Right lobe of liver (tissue), 6 donors: ENCODE measurements around the gene SYNE4. TPM values are rescaled to one million over a fixed set of nuclear protein-coding genes. Genes with fewer than 3 reads are reported as not detected.

Source experiments
- ATAC-seq, 4 donors: fragments of 200-7000 bp; cut with Tn5 transposase; one replicate each; pipeline ENCODE4 v1.9.1; 2020; ENCODE audit warnings: mild to moderate bottlenecking in 4 of 4, moderate library complexity in 4 of 4
- DNase-seq, 3 donors: peaks; one replicate each; pipeline ENCODE4 v3.0.0-alpha.2; 2020
- H3K27ac ChIP-seq, 3 donors: fragments of 200-600 bp; one replicate each; pipeline ENCODE4 v1.8.0; 2022
- H3K27me3 ChIP-seq, 2 donors: fragments of 200-600 bp; one replicate each; pipeline ENCODE4 v1.8.0; 2022
- H3K36me3 ChIP-seq, 4 donors: fragments of 200-600 bp; sonication (generic) in 1 of 4; one replicate each; pipeline versions ENCODE4 v1.5.1 to v1.8.0; 2017 to 2022; ENCODE audit warnings: control low read depth in 1 of 4
- H3K4me1 ChIP-seq, 4 donors: fragments of 200-600 bp; sonication (generic) in 1 of 4; one replicate each; pipeline versions ENCODE4 v1.5.1 to v1.8.0; 2017 to 2022; ENCODE audit warnings: control low read depth in 1 of 4
- H3K4me3 ChIP-seq, 3 donors: fragments of 200-600 bp; one replicate each; pipeline ENCODE4 v1.8.0; 2022
- H3K9me3 ChIP-seq, 4 donors: fragments of 200-600 bp; sonication (generic) in 1 of 4; one replicate each; pipeline versions ENCODE4 v1.5.1 to v1.8.0; 2017 to 2022; ENCODE audit warnings: control low read depth in 1 of 4
- POLR2A ChIP-seq: fragments of 450-650 bp; IDR thresholded peaks from one replicate; pipeline ENCODE4 v1.6.1; 2017; ENCODE audit warnings: antibody characterized with exemption, mild to moderate bottlenecking
- WGBS: methylation state at CpG from one replicate; pipeline ENCODE4 v1.1.6; 2018; ENCODE audit warnings: low coverage, low lambda C conversion rate; ENCODE audit not compliant: insufficient coverage; ENCODE audit errors: missing lambda C conversion rate; 5-methylcytosine and 5-hydroxymethylcytosine counted together
- intact Hi-C, 2 donors: fragments of 100-400 bp; cut with DNase I; formaldehyde crosslinking; loops; one replicate each; pipeline versions ENCODE4 v1.11.2 to v1.14.1; 2022
- total RNA-seq, 6 experiments: library from RNA; depleted of rRNA in 2 of 6; stranded (reverse); fragments of >200 nt in 2 of 6; fragmentation: NEBNext Ultra II Directional in 3 of 6; extraction: Animal tissue kit (Norgen Biotek cat#: 25700) in 3 of 6; gene quantifications; one replicate each; pipeline versions ENCODE4 v1.1.0 to v1.2.4, GENCODE V29; 2016 to 2023
- TF ChIP-seq, protein P1 (sequence below), 4 donors: fragments of 200-600 bp in 3 of 4; fragments of 450-650 bp in 1 of 4; IDR thresholded peaks; one replicate each; pipeline versions ENCODE4 v1.5.1 to v1.8.0; 2016 to 2022; ENCODE audit warnings: antibody characterized with exemption in 4 of 4, mild to moderate bottlenecking in 2 of 4
- donor health status: DM: no; HTN: yes; CAD: no.
- donor health status: DM: no; HTN: no; CAD: no.
- donor health status: DM: no; HTN: no; CAD: no.
- donor health status: DM: no; HTN: yes; CAD: no.
- donor health status: DM: no; HTN: yes; CAD: no.

SYNE4 gene
- total RNA-seq, 6 experiments from 2014 or later = 3.9 to 7.5 (median 7.0) TPM

DNA sequence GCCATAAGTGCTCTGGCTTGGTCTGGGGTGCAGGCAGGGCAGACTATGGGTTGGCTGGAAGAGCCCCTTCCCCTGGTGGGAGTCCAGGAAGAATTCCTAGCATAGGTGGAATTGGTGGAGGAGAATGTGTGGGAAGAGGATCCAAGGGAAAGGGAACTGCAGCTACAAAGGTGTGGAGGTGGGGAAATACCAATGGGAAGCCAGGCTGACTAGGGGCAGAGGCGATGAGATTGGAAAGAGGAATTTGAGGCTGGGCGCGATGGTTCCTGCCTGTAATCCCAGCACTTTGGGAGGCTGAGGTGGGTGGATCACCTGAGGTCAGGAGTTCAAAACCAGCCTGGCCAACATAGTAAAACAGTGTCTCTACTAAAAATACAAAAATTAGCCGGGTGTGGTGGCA is 18.5 kb downstream of the SYNE4 start:
- Histone ChIP-seq H3K4me3 (no peak overlapping the region), H3K4me1 (peaks cover 0 to 5% (median 0%) of the 10 kb centered on the region in 4 donors), H3K27me3 (peaks cover 0 to 5% of the 10 kb centered on the region in 2 donors), H3K36me3 (no peaks in the 10 kb centered on the region), H3K9me3 (no peaks in the 10 kb centered on the region), H3K27ac (no peak overlapping the region)
- 67% methylated on average over 4 of the region's 4 CpGs for WGBS
- intact Hi-C loops = no loop called here
- DNase-seq (no peak), ATAC-seq (no peak)
- no peak for TF ChIP-seq POLR2A
- TF ChIP-seq, protein P1, sequence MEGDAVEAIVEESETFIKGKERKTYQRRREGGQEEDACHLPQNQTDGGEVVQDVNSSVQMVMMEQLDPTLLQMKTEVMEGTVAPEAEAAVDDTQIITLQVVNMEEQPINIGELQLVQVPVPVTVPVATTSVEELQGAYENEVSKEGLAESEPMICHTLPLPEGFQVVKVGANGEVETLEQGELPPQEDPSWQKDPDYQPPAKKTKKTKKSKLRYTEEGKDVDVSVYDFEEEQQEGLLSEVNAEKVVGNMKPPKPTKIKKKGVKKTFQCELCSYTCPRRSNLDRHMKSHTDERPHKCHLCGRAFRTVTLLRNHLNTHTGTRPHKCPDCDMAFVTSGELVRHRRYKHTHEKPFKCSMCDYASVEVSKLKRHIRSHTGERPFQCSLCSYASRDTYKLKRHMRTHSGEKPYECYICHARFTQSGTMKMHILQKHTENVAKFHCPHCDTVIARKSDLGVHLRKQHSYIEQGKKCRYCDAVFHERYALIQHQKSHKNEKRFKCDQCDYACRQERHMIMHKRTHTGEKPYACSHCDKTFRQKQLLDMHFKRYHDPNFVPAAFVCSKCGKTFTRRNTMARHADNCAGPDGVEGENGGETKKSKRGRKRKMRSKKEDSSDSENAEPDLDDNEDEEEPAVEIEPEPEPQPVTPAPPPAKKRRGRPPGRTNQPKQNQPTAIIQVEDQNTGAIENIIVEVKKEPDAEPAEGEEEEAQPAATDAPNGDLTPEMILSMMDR (IDR thresholded peaks at IDR 0.05) = no peak

DNA sequence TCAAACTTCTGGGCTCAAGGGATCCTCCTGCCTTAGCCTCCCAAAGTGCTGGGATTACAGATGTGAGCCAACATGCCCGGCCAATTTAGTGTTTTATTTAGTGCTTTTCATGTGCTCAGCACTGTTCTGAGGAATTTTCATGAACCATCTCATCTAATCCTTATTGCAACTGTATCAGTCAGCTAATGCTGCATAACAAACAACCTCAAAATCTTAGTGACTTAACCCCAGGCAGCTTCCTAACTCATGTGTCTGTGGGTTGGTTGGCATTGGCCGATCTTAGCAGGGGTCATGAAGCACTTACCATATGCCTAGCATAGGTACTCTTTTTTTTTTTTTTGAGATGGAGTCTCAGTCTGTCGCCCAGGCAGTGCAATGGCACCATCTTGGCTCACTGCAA is 19.8 kb downstream of the SYNE4 start:
- ATAC-seq (no peak), DNase-seq (no peak)
- H3K36me3 ChIP-seq = no peaks in the 10 kb centered on the region
- TF ChIP-seq POLR2A = no peak
- TF ChIP-seq, protein P1 (IDR thresholded peaks at IDR 0.05) = no peak
- H3K27ac ChIP-seq = no peak overlapping the region
- H3K27me3 ChIP-seq = peaks cover 0 to 5% of the 10 kb centered on the region in 2 donors
- H3K4me3 ChIP-seq = no peak overlapping the region
- intact Hi-C loops = no loop called here
- no peaks in the 10 kb centered on the region for H3K9me3 ChIP-seq
- H3K4me1 ChIP-seq = no peaks in the 10 kb centered on the region
- WGBS = 70% methylated on average over 3 of the region's 3 CpGs

DNA sequence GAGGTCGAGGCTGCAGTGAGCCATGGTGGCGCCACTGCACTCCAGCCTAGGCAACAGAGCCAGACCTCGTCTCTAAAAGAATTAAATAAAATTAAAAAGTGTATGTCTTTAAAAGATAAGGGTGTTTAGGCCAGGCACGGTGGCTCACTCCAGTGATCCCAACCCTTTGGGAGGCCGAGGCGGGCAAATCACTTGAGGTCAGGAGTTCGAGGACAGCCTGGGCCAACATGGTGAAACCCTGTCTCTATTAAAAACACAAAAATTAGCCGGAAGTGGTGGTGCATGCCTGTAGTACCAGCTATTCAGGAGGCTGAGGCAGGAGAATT is 21.1 kb downstream of the SYNE4 start:
- Histone ChIP-seq H3K27ac (no peak overlapping the region), H3K36me3 (no peaks in the 10 kb centered on the region), H3K9me3 (no peaks in the 10 kb centered on the region), H3K4me3 (no peak overlapping the region), H3K27me3 (peaks cover 0 to 5% of the 10 kb centered on the region in 2 donors), H3K4me1 (no peaks in the 10 kb centered on the region)
- ATAC-seq = no peak
- intact Hi-C loops = no loop called here
- DNase-seq = no peak
- TF ChIP-seq, protein P1 (IDR thresholded peaks at IDR 0.05) = no peak
- no peak for TF ChIP-seq POLR2A
- WGBS = 26% methylated on average over 7 of the region's 8 CpGs

DNA sequence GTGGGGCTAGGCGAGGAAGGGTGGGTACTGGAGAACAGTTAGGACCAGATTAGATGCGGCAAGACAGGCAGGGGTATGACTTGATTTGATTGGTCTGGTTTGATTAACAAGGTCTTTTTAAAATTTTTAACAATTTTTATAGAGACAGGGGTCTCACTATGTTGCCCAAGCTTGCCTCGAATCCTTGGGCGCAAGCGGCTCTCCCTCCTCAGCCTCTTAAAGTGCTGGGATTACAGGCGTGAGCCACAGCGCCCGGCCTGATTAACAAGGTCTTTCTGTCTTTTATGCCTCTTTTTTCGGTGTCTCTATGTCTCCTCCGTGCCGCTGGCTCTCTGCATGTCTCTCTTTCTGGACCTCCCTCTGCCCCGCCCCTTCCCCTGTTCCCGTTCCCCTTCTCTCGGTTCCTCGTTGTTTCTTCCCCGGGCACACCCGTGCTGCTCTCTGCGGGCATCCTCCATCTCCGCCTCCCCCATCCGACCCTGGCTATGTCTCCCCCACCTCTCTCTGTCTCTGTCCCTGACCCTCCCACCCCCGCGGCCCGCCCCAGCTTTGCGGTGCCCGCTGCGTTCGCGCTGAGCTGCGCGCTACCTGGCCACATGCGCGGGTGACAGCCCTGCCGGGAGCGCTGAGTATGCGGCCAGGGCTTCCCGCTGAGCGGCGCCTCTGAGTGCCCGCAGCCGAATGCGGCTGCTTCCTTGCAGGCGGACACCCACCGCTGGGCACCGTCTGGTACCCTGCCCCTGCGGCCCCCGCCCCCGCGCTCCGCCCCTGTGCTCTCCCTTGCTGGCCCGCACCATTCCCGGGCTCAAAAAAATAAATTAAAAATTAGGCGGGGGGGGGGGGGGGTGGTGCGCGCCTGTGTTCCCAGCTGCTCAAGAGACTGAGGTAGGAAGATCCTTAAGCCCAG is 21.7 kb downstream of the SYNE4 start:
- WGBS = 6% methylated on average over 40 of the region's 54 CpGs
- no peaks in the 10 kb centered on the region for H3K9me3 ChIP-seq

More for the DNA sequence above, 21.7 kb downstream of the SYNE4 start:
- Histone ChIP-seq H3K4me1 (no peaks in the 10 kb centered on the region), H3K4me3 (peak overlapping the region in 1 of 3 donors; percentile 2), H3K36me3 (no peaks in the 10 kb centered on the region), H3K27ac (no peak overlapping the region), H3K27me3 (peaks cover 0 to 5% of the 10 kb centered on the region in 2 donors)
- ATAC-seq = peak; percentile 44 to 64 (median 52)
- DNase-seq = no peak
- intact Hi-C loops = no loop called here
- TF ChIP-seq, protein P1 (IDR thresholded peaks at IDR 0.05) = no peak
- TF ChIP-seq POLR2A = no peak
